GM12892 (cell line): ENCODE data around the gene PIAS1.

Experiments used
- POLR2AphosphoS5 ChIP-seq: IDR thresholded peaks from 2 replicates; pipeline ENCODE4 v1.6.1; 2011; ENCODE audit warnings: low read depth, low read length, control low read depth
- TAF1 ChIP-seq: IDR thresholded peaks from 2 replicates; pipeline ENCODE4 v1.6.1; 2011; ENCODE audit warnings: low read depth, mild to moderate bottlenecking, control low read depth, low read length, borderline replicate concordance

GRCh38 chr15:68114356-68114755 is 60.2 kb downstream of the PIAS1 start:
- TF ChIP-seq POLR2AphosphoS5: no peak
- no peak for TF ChIP-seq TAF1
